CD4-positive, alpha-beta T cell treated with Interleukin-2 at 100 ng/mL for 4 hours (primary cell): Measurements from ENCODE around the gene DNAH2.

Source experiments
- DNase-seq: peaks from one replicate; pipeline ENCODE4 v3.0.0-alpha.2; 2020; ENCODE audit warnings: low spot score

DNAH2 gene

DNA sequence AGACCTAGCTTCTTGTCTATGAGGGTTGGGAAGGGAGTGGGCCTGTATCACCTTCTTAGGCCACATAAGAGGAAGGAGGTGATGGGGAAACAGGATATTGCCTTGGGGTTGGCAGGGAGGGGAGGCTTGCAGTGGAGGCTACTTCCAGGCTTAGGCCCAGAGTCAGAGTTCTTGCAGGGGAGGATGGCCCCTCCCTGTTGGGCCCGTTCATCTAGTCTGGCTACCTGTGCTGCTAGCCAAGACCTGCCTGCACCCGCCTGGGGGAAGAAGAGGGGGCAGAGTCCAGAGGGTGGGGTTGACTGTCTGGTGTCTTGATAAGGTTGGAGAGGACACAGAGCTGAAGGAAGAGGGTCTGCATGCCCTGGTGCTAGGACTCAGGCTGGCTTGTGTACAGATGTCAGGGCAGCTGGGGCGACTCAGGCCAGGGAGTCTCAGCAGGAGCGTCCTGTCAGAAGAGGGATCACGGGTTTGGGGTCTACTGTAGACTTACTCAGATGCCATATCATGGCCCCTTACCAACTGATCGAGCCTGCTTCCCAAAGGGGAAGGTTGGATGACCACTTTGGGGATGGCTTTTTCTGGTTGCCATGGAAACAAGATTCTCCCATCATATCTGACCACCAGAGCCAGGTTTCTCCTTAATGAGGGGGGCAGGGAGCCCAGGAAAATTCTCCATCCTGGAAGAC is 121.8 kb downstream of the DNAH2 start:
- DNase-seq, result no peak

DNA sequence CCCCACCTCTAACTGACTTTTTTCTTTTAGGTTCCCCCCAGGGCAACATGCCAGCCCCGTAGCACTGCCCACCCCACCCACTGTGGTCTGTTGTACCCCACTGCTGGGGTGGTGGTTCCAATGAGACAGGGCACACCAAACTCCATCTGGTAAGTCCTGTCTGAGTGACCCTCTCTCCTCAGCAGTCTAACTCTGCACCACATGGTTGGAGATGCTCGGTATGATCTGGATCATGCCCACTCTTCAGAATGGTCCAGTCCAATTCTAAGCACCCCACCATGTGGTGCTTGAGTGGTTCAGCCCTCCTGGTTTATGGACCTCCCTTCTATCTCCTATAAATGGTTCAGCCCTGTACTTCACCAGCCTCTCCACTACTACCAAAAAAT is 122.3 kb downstream of the DNAH2 start:
- DNase-seq, result no peak

DNA sequence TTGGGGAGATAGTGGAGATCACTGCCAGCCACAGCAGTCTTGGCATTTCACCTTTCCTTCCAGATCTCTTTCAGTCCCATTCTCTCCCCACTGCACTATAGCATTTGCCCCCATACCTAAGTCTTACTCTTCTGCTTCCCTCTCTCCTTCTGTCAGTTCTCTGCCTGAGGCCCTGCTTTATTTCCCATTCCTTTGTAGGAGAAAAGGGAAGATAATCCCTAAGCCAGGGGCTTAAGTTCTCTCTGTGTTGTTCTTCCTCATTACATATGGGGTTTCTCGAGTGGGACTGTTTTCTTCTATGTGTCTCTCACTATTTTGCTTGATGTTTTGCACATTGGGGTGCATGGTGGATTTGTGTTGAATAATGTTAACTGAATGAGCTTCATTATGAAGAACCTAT is 122.9 kb downstream of the DNAH2 start:
- no peak for DNase-seq

GRCh38 chr17:7840875-7841274 is 123.3 kb downstream of the DNAH2 start:
- no peak for DNase-seq

DNA sequence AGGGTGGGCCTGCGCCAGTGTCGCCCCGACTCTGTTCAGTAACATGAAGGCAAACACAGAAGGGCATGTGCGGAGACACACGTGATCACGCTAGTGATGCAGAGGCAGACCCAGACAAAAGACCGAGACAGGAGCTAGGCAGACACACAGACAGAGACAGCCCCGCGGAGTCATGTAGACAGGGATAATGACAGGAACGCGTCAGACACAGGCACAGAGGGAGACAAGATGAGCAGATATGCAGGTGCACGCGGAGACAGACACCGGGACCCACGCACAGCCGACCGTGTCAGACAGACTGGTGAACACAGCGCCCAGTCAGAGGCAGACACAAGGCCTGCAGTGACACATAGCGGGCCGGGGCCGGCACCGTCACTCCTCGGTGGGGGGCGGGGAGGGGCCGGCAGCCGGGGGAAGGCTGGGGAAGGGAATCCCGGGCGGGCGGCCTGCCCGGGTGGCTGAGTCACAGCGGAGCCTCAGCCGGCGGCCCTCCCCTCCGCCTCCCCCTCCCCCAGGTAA is 123.9 kb downstream of the DNAH2 start:
- peak; percentile 96 for DNase-seq

- peak; percentile 83 for DNase-seq
These were observed 124.4 kb downstream of the DNAH2 start for GRCh38 chr17:7841915-7842379.

GRCh38 chr17:7842380-7843256 is 125.1 kb downstream of the DNAH2 start:
- peak; percentile 97 for DNase-seq

GRCh38 chr17:7843257-7843535 is 125.7 kb downstream of the DNAH2 start:
- no peak for DNase-seq

DNA sequence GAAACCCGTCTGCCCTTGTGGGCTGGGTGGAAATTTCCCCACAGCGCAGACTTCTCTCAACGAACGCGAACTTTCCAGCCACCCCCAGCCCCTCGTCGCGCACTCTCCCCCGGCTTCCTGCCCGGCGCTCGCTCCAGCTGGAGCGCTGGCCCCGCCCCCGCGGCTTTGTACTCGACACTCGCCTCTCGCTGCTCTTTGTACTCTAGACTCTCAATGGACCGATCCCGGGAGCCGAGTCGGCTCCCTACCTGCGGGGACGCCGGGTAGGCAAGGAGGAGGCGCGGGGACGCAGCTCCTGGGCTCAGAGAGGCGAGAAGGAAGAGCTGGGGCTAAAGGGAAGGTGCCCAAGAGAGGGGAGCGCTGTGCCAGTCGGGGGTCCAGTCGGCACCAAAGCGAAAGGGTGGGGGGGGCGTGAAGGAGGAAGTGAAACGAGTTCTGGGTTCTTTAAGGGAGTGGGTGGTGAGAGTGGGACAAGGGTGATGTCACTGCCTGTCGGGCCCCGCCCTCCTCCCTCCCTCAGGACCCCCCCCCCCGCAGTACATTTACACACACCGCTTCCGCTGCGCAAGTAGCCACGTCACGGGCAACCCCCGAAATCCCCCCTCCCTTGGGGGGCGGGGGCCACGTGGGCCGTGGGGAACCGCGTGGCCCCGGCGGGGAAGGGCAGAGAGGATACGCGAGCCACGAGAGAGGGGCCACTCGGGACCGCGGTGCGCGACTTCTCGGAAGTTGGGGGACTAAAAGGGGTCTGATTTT is 126.2 kb downstream of the DNAH2 start:
- DNase-seq, result peak; percentile 91

DNA sequence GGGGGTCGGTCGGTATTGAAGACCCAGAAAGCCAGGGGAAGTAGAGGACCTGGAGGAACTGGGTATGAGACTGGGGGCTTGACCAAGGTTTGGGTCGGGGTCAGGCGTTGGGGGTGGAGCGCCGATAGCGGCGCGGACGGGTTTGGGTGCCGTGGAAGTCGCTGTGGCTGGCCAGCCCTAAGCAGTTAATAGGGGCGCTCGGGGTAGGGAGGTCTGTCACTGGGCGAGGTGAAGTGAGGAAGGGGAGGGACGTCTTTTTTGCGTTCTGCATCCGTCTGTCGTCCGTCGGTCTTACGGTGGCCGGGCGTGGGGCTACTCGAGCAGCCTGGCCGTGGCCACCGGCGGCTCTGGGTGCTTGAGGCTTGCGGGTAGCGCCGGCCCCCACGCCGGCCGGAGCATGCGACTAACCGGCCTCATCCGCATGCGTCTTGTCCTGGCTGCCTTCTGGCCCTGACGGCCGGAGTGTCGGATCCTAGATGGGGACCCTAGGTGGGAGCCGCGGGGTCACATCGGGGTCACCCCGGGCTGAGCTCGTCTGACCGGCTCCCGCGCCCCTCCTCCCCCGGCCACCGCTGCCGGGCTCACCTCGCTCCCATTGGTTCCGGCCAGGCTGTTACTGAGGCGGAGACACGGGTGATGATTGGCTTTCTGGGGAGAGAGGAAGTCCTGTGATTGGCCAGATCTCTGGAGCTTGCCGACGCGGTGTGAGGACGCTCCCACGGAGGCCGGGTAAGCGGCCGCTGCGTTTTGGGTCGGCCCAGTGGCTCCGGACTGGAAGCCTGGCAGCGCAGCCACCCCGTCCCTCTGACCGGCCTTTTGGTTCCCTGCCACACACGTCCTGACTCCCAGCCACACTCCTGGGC is 127.0 kb downstream of the DNAH2 start:
- DNase-seq, result peak; percentile 86

GRCh38 chr17:7845359-7846062 is 128.0 kb downstream of the DNAH2 start:
- no peak for DNase-seq

- DNase-seq, result no peak
These were observed 128.7 kb downstream of the DNAH2 start for GRCh38 chr17:7846063-7846735.

- DNase-seq, result no peak
These were observed 129.5 kb downstream of the DNAH2 start for GRCh38 chr17:7846765-7847661.

DNA sequence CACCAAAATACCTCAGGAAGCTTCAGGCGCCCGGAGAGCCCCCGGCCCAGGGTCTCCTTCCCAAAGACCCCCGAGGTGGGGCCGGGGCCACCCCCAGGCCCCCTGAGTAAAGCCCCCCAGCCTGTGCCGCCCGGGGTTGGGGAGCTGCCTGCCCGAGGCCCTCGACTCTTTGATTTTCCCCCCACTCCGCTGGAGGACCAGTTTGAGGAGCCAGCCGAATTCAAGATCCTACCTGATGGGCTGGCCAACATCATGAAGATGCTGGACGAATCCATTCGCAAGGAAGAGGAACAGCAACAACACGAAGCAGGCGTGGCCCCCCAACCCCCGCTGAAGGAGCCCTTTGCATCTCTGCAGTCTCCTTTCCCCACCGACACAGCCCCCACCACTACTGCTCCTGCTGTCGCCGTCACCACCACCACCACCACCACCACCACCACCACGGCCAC is 130.6 kb downstream of the DNAH2 start:
- DNase-seq, result no peak

GRCh38 chr17:7848739-7849129 is 131.2 kb downstream of the DNAH2 start:
- no peak for DNase-seq

DNA sequence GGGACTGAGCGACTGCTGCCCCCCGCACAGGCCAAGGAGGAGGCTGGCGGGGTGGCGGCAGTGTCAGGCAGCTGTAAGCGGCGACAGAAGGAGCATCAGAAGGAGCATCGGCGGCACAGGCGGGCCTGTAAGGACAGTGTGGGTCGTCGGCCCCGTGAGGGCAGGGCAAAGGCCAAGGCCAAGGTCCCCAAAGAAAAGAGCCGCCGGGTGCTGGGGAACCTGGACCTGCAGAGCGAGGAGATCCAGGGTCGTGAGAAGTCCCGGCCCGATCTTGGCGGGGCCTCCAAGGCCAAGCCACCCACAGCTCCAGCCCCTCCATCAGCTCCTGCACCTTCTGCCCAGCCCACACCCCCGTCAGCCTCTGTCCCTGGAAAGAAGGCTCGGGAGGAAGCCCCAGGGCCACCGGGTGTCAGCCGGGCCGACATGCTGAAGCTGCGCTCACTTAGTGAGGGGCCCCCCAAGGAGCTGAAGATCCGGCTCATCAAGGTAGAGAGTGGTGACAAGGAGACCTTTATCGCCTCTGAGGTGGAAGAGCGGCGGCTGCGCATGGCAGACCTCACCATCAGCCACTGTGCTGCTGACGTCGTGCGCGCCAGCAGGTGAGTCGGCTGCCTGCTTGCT is 131.7 kb downstream of the DNAH2 start:
- no peak for DNase-seq

- DNase-seq, result no peak
These were observed 132.4 kb downstream of the DNAH2 start for GRCh38 chr17:7849751-7850504.
